Measurements from ENCODE around the gene PIEZO1.

GRCh38 chr16:88772871-88773811 is 11.9 kb downstream of the PIEZO1 start:
- TF ChIP-seq, protein P1, sequence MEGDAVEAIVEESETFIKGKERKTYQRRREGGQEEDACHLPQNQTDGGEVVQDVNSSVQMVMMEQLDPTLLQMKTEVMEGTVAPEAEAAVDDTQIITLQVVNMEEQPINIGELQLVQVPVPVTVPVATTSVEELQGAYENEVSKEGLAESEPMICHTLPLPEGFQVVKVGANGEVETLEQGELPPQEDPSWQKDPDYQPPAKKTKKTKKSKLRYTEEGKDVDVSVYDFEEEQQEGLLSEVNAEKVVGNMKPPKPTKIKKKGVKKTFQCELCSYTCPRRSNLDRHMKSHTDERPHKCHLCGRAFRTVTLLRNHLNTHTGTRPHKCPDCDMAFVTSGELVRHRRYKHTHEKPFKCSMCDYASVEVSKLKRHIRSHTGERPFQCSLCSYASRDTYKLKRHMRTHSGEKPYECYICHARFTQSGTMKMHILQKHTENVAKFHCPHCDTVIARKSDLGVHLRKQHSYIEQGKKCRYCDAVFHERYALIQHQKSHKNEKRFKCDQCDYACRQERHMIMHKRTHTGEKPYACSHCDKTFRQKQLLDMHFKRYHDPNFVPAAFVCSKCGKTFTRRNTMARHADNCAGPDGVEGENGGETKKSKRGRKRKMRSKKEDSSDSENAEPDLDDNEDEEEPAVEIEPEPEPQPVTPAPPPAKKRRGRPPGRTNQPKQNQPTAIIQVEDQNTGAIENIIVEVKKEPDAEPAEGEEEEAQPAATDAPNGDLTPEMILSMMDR (conservative IDR thresholded peaks at IDR 0.05): no peak
- TF ChIP-seq EZH2 (IDR thresholded peaks at IDR 0.05; ENCODE audit: low read depth): no peak

Measured in PC-9 (cell line).